GM13977 (cell line): ENCODE data around the gene PDGFRB.
A peak's percentile ranks its signal among the peaks of the same experiment; 100 is the strongest.
"Not testable (repeated sequence)": the region's sequence is repeated elsewhere in the genome, so short reads cannot be mapped to it uniquely, and the experiment has no call there.

Experiments
- DNase-seq: peaks from one replicate; pipeline ENCODE4 v3.0.0; 2012; ENCODE audit warnings: low spot score
- in situ Hi-C: fragments of 300-500 bp; cut with MboI; formaldehyde crosslinking; loops from one replicate; pipeline ENCODE4 v1.12.0; 2022; ENCODE audit warnings: low sequenced_read_pairs, low pct_unique_long_range_greater_than_20kb, mixed read lengths, inconsistent platforms; ENCODE audit not compliant: unreplicated experiment
- TF ChIP-seq, protein P1 (sequence below): IDR thresholded peaks from 2 replicates; pipeline ENCODE4 v1.5.1; 2012; ENCODE audit warnings: mild to moderate bottlenecking, control low read depth; ENCODE audit not compliant: insufficient read depth; ENCODE audit errors: extremely low read depth, missing control alignments

PDGFRB gene

GRCh38 chr5:150097152-150097551 is 58.5 kb downstream of the PDGFRB start:
- TF ChIP-seq, protein P1, sequence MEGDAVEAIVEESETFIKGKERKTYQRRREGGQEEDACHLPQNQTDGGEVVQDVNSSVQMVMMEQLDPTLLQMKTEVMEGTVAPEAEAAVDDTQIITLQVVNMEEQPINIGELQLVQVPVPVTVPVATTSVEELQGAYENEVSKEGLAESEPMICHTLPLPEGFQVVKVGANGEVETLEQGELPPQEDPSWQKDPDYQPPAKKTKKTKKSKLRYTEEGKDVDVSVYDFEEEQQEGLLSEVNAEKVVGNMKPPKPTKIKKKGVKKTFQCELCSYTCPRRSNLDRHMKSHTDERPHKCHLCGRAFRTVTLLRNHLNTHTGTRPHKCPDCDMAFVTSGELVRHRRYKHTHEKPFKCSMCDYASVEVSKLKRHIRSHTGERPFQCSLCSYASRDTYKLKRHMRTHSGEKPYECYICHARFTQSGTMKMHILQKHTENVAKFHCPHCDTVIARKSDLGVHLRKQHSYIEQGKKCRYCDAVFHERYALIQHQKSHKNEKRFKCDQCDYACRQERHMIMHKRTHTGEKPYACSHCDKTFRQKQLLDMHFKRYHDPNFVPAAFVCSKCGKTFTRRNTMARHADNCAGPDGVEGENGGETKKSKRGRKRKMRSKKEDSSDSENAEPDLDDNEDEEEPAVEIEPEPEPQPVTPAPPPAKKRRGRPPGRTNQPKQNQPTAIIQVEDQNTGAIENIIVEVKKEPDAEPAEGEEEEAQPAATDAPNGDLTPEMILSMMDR, result no peak
- DNase-seq, result no peak
- in situ Hi-C loops, result no loop called here

DNA sequence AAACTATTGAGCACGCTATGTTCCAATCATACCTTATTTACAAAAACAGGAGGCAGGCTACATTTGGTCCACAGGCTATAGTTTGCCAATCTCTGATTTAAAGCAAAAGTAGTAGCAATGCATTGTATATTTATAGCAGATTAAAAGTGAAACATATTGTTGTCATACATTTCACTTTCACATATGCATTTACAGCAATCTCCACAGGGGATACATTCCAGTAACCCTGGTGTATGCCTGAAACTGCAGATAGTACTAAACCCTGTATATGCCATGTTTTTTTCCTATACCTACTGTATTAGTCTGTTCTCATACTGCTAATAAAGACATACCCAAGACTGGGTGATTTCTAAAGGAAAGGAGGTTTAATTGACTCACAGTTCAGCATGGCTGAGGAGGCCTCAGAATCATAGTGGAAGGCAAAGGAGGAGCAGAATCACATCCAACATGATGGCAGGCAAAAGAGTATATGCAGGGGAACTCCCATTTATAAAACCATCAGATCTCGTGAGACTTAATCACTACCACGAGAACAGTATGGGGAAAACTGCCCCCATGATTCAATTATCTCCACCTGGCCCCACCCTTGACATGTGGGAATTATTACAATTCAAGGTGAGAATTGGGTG is 63.4 kb downstream of the PDGFRB start:
- DNase-seq, result peak; percentile 57
- in situ Hi-C loops, result no loop called here
- TF ChIP-seq, protein P1, result no peak

GRCh38 chr5:150085950-150086715 is 69.5 kb downstream of the PDGFRB start, which contains the start of gene CSF1R:
Gene CSF1R, minus strand, starts transcription at chr5:150086554. Its CDS starts 127 bp downstream, at chr5:150086427.
- no peak for DNase-seq
- in situ Hi-C loops, result no loop called here
- TF ChIP-seq, protein P1, result no peak

DNA sequence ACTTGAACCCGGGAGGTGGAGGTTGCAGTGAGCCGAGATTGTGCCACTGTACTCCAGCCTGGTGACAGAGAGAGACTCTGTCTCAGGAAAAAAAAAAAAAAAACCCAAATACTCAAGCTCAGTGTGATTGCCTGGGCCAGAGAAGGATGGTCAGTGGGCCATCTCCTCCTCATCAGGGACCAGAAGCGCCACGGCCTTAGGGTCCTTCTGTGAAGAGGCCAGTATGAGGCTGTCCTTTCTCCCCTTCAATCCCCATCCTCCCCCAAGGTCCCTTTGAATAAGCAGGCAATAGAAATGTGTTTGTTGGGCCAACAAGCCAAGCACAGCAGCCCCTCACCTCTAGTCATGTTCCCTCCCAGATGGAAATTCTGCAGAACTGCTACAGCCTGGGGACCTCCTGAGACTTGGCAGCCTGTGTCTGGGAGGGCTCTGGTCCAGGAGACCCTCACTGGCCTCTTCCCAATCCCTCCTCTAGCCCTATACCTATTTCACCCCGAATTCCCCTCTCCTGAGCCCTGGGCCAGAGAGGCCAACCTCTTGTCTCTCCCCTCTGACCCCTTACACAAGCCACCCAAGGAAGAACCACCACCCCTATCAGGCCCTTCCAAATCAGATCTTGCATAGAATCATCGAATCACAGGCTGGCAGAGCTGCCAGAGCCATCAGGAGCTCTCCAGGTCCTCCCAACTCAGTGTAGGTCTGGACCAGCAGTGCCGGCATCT is 70.3 kb downstream of the PDGFRB start:
- DNase-seq, result peak; percentile 1
- in situ Hi-C loops, result no loop called here
- TF ChIP-seq, protein P1, result no peak

GRCh38 chr5:150084754-150085153 is 70.9 kb downstream of the PDGFRB start:
- in situ Hi-C loops, DNase-seq: not testable (repeated sequence)

DNA sequence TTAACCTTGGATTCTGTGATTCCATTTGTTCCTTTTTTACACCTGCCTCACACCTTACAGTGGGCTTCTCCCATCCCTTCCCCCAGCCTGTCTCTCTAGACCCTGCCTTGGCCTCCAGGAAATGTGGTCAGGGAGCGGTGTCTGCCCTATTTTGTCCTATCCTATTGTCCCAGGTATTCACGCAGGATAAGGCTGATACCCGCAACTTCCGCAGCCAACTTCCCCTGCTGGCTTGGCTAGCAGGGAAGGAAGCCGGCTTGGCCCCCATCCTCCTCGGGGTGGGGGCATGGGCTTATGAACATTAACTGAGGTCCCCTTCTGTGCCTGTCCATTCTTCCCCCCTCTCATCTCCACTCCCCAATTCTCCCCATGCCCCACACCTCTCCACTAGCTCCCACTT is 72.8 kb downstream of the PDGFRB start:
- in situ Hi-C loops, result no loop called here
- TF ChIP-seq, protein P1, result no peak
- DNase-seq, result peak; percentile 7

- DNase-seq, result peak; percentile 45
- TF ChIP-seq, protein P1, result no peak
- in situ Hi-C loops, result no loop called here
Measured at GRCh38 chr5:150082374-150082773, 73.3 kb downstream of the PDGFRB start.
